Gastroesophageal sphincter (tissue), 4 donors: Measurements from ENCODE around the gene AGTRAP. TPM values are rescaled to one million over a fixed set of nuclear protein-coding genes. Genes with fewer than 3 reads are reported as not detected.

ENCODE experiments used
- ATAC-seq: fragments of 150-250 bp; one replicate; pipeline ENCODE4 v1.9.1; 2016; ENCODE audit warnings: mild to moderate bottlenecking, moderate library complexity
- H3K27ac ChIP-seq, 4 donors: fragments of 200-600 bp; sonication (generic) in 3 of 4; 1 replicate in 3 of 4; 2 replicates in 1 of 4; pipeline ENCODE4 v1.5.1; 2016 to 2019
- H3K27me3 ChIP-seq: fragments of 200-600 bp; sonication (generic); one replicate; pipeline ENCODE4 v1.5.1; 2019
- H3K36me3 ChIP-seq, 2 donors: fragments of 200-600 bp; sonication (generic); one replicate each; pipeline ENCODE4 v1.5.1; 2019; ENCODE audit warnings: control low read depth in 1 of 2
- H3K4me1 ChIP-seq, 3 donors: fragments of 200-600 bp; sonication (generic); 1 replicate in 2 of 3; 2 replicates in 1 of 3; pipeline ENCODE4 v1.5.1; 2016 to 2019; ENCODE audit warnings: control low read depth in 2 of 3
- H3K4me3 ChIP-seq, 2 donors: fragments of 200-600 bp; sonication (generic); one replicate each; pipeline ENCODE4 v1.5.1; 2019; ENCODE audit warnings: mild to moderate bottlenecking in 1 of 2, moderate library complexity in 1 of 2
- H3K9me3 ChIP-seq, 3 donors: fragments of 200-600 bp; sonication (generic); one replicate each; pipeline ENCODE4 v1.5.1; 2017 to 2019; ENCODE audit warnings: control low read depth in 2 of 3
- EP300 ChIP-seq: sonication (generic); formaldehyde crosslinking; IDR thresholded peaks from one replicate; pipeline ENCODE4 v1.6.1; 2017; ENCODE audit warnings: antibody characterized with exemption, mild to moderate bottlenecking
- POLR2A ChIP-seq, 2 donors: fragments of 450-650 bp; IDR thresholded peaks; one replicate each; pipeline ENCODE4 v1.6.1; 2017; ENCODE audit warnings: antibody characterized with exemption in 2 of 2, mild to moderate bottlenecking in 2 of 2, moderate library complexity in 1 of 2
- POLR2AphosphoS5 ChIP-seq: sonication (generic); formaldehyde crosslinking; IDR thresholded peaks from one replicate; pipeline ENCODE4 v1.6.1; 2017; ENCODE audit warnings: antibody characterized with exemption
- WGBS, 2 donors: methylation state at CpG; one replicate each; pipeline ENCODE4 v1.1.5; 2018; ENCODE audit warnings: low coverage in 1 of 2; 5-methylcytosine and 5-hydroxymethylcytosine counted together
- total RNA-seq, 4 donors: library from RNA; depleted of rRNA; stranded (reverse); fragments of >200 nt; gene quantifications; one replicate each; pipeline ENCODE4 v1.1.0, GENCODE V29; 2016
- TF ChIP-seq, protein P1 (sequence below), 4 experiments: fragments of 200-600 bp in 2 of 4; fragments of 450-650 bp in 2 of 4; sonication (generic) in 1 of 4; IDR thresholded peaks; one replicate each; pipeline ENCODE4 v1.5.1; 2017 to 2019; ENCODE audit warnings: antibody characterized with exemption in 4 of 4, mild to moderate bottlenecking in 2 of 4, moderate library complexity in 2 of 4

AGTRAP gene
- total RNA-seq, 4 donors from 2014 or later: 32.2 to 56.4 (median 40.5) TPM

DNA sequence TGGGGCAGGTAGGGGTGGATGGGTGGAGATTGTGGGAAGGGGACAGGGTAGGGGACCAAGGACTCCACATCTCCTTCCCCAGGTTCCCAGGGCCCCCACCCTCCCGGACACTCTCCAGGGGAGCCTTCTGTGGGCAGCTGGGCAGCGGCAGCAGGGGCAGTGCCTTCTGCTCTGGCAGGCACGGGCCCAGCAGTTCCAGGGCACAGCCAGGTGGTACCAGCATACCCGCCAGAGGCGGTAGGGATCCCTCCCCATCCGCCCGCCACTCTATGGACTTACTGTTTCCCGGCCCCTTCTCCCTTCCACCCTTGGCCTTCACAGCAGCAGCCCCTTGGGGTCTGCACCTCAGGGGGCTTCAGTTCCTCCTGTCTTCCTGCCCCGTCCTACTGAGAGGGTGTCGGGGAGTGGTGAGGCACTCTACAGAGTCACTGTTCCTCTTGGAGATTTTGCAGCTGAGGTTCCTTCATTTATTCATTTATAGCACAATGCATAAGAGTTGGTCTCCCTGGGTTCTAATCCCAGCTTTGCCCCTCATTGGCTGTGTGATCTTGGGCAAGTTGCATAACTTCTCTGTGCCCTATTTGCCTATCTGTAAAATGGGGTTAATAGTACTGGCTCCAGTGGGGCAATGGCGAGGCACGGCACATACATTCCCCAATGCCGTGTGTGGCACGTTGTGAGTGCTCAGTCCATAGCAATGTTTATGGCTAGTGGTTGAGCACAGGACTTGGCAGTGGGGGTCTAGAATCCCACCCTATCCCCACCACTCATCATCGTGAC lies 43.1 kb downstream of the AGTRAP start:
- Histone ChIP-seq H3K9me3 (no peaks in the 10 kb centered on the region), H3K4me1 (no peaks in the 10 kb centered on the region), H3K4me3 (no peak overlapping the region), H3K27ac (no peak overlapping the region), H3K27me3 (no peaks in the 10 kb centered on the region), H3K36me3 (no peaks in the 10 kb centered on the region)
- no peak for ATAC-seq
- WGBS, 2 donors: 100% methylated on average over 2 to 3 of the region's 15 CpGs
- TF ChIP-seq POLR2A (IDR thresholded peaks at IDR 0.05): no peak
- no peak for TF ChIP-seq EP300
- TF ChIP-seq POLR2AphosphoS5: no peak
- TF ChIP-seq, protein P1, sequence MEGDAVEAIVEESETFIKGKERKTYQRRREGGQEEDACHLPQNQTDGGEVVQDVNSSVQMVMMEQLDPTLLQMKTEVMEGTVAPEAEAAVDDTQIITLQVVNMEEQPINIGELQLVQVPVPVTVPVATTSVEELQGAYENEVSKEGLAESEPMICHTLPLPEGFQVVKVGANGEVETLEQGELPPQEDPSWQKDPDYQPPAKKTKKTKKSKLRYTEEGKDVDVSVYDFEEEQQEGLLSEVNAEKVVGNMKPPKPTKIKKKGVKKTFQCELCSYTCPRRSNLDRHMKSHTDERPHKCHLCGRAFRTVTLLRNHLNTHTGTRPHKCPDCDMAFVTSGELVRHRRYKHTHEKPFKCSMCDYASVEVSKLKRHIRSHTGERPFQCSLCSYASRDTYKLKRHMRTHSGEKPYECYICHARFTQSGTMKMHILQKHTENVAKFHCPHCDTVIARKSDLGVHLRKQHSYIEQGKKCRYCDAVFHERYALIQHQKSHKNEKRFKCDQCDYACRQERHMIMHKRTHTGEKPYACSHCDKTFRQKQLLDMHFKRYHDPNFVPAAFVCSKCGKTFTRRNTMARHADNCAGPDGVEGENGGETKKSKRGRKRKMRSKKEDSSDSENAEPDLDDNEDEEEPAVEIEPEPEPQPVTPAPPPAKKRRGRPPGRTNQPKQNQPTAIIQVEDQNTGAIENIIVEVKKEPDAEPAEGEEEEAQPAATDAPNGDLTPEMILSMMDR (IDR thresholded peaks at IDR 0.05): no peak

DNA sequence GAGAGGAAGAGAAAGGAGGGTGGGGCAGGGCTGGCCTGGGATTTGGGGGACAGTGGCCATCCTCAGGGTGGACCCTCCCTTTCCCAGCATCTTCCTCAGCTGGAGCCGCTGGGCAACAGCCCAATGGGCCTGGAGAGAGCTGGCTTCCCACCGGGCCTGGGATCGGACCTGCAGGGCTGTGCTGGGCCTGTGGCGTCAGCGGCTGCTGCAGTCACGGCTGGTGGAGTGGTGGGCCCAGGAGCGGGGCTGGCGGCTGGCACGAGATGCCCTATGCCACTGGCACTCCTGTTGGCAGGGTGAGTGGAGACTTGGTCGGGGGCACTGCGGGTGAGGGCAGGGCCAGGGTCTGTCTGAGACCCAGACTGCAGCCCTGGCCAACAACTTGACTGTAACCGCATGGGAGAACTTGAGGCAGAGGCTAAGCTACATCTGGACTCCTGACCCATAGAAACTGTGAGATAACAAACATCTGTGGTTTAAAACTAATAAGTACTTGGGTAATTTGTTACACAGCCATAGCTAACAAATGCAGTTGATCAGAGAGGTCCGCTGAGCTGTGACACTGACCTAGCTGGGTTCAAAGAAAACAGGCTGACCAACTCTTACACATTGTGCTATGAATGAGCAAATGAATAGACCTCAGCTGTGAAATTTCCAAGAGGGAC lies 43.9 kb downstream of the AGTRAP start:
- peak; percentile 13 for ATAC-seq
- TF ChIP-seq, protein P1 (IDR thresholded peaks at IDR 0.05): no peak
- TF ChIP-seq POLR2AphosphoS5 (no peak), EP300 (no peak), POLR2A (IDR thresholded peaks at IDR 0.05) (no peak)
- no peak overlapping the region for H3K27ac ChIP-seq
- H3K4me3 ChIP-seq: no peak overlapping the region
- H3K4me1 ChIP-seq: peaks cover 0 to 6% (median 4%) of the 10 kb centered on the region in 3 donors
- no peaks in the 10 kb centered on the region for H3K9me3 ChIP-seq
- no peaks in the 10 kb centered on the region for H3K36me3 ChIP-seq
- no peaks in the 10 kb centered on the region for H3K27me3 ChIP-seq
- 87 to 100% methylated on average over 1 to 3 of the region's 13 CpGs for WGBS, 2 donors

DNA sequence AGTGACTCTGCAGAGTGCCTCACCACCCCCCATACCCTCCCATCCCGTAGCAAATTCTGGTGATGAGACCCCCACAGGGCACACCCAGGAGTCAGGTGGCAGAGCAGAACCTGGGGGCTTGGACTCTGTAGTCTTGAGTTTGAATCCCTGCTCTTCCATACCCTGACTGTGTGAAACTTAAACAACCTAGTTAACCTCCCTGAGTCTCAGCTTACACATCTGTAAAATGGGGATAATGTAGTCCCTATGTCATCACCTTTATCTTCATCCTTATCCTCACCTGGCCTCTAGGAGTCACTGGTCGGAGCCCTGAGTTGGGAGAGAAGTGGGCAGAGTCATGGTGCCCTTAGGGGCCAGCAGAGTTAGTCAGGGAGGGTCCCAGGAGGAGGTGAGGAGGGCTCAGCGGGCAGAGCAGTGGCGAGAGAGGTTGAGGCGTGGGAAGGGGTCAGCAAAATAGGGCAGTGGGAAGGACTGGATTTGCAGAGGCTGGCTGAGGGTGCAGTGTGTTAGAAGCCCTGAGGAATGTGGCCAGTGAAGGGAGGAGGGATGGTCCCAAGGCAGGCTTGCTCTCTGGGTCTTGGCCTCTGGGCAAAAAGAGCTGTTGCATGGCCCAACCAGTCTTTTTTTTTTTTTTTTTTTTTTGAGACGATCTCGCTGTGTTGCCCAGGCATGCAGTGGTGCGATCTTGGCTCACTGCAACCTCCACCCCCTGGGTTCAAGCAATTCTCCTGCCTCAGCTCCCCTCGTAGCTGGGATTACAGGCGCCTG lies 44.6 kb downstream of the AGTRAP start:
- Histone ChIP-seq H3K9me3 (no peaks in the 10 kb centered on the region), H3K36me3 (no peaks in the 10 kb centered on the region), H3K27ac (no peak overlapping the region), H3K27me3 (no peaks in the 10 kb centered on the region), H3K4me3 (no peak overlapping the region), H3K4me1 (peaks cover 0 to 13% (median 10%) of the 10 kb centered on the region in 3 donors)
- TF ChIP-seq EP300 (no peak), POLR2A (IDR thresholded peaks at IDR 0.05) (no peak), POLR2AphosphoS5 (no peak)
- TF ChIP-seq, protein P1 (IDR thresholded peaks at IDR 0.05): no peak
- ATAC-seq: no peak
- 76 to 94% methylated on average over 3 to 8 of the region's 10 CpGs for WGBS, 2 donors

DNA sequence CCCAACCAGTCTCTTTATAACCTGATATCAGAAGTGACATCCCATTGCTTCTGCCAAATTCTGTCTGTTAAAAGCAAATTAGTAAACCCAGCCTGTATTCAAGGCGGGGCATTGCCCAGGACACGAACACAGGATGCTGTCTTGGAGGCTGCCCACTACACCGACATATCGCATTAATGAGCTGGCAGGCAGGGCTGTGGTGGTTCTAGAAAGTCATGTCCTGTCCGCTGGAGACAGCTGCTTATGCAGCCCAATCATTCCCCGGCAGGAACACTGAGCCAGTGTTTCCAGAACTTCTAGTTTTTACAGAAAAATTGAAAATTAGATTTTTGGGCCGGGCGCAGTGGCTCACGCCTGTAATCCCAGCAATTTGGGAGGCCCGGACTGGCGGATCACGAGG lies 45.4 kb downstream of the AGTRAP start:
- no peak overlapping the region for H3K27ac ChIP-seq
- TF ChIP-seq POLR2AphosphoS5 (no peak), POLR2A (IDR thresholded peaks at IDR 0.05) (no peak), EP300 (no peak)
- TF ChIP-seq, protein P1 (IDR thresholded peaks at IDR 0.05): no peak
- H3K4me3 ChIP-seq: no peak overlapping the region
- no peaks in the 10 kb centered on the region for H3K9me3 ChIP-seq
- no peak for ATAC-seq
- 61 to 81% methylated on average over 5 to 6 of the region's 12 CpGs for WGBS, 2 donors
- peaks cover 0 to 20% (median 12%) of the 10 kb centered on the region in 3 donors for H3K4me1 ChIP-seq
- no peaks in the 10 kb centered on the region for H3K36me3 ChIP-seq
- no peaks in the 10 kb centered on the region for H3K27me3 ChIP-seq
